Spleen (tissue), 11 donors: ENCODE results near the gene EFEMP2. TPM values are rescaled to one million over a fixed set of nuclear protein-coding genes. Genes with fewer than 3 reads are reported as not detected.

Source experiments
- DNase-seq: peaks from one replicate; pipeline ENCODE4 v3.0.0-alpha.2; 2020
- H3K27ac ChIP-seq, 8 donors: fragments of 200-600 bp; sonication (generic) in 7 of 8; 1 replicate in 4 of 8; 2 replicates in 4 of 8; pipeline versions ENCODE4 v1.5.0 to v1.8.0; 2016 to 2021; ENCODE audit warnings: inconsistent platforms in 4 of 8, mild to moderate bottlenecking in 4 of 8, moderate library complexity in 1 of 8
- H3K27me3 ChIP-seq, 7 donors: fragments of 200-600 bp; sonication (generic) in 6 of 7; replicated peaks in 1 of 7; 1 replicate in 4 of 7; 2 replicates in 3 of 7; pipeline versions ENCODE4 v1.5.0 to v1.8.0; 2016 to 2021; ENCODE audit warnings: inconsistent platforms in 3 of 7, mild to moderate bottlenecking in 1 of 7
- H3K36me3 ChIP-seq, 6 donors: fragments of 200-600 bp; sonication (generic) in 5 of 6; 1 replicate in 4 of 6; 2 replicates in 2 of 6; pipeline versions ENCODE4 v1.5.0 to v1.8.0; 2016 to 2021; ENCODE audit warnings: inconsistent platforms in 2 of 6
- H3K4me1 ChIP-seq, 6 donors: fragments of 200-600 bp; sonication (generic) in 5 of 6; 1 replicate in 3 of 6; 2 replicates in 3 of 6; pipeline versions ENCODE4 v1.5.0 to v1.8.0; 2016 to 2021; ENCODE audit warnings: inconsistent platforms in 3 of 6
- H3K4me3 ChIP-seq, 8 donors: fragments of 200-600 bp; sonication (generic) in 7 of 8; 1 replicate in 4 of 8; 2 replicates in 4 of 8; pipeline versions ENCODE4 v1.5.0 to v1.8.0; 2016 to 2021; ENCODE audit warnings: inconsistent platforms in 4 of 8, mild to moderate bottlenecking in 4 of 8, moderate library complexity in 2 of 8
- H3K9me3 ChIP-seq, 8 donors: fragments of 200-600 bp; sonication (generic) in 7 of 8; 1 replicate in 4 of 8; 2 replicates in 4 of 8; pipeline versions ENCODE4 v1.5.0 to v1.8.0; 2016 to 2021; ENCODE audit warnings: inconsistent platforms in 4 of 8
- CTCF ChIP-seq, 11 experiments: fragments of 200-600 bp in 7 of 11; fragments of 450-650 bp in 4 of 11; sonication (generic) in 4 of 11; IDR thresholded peaks in 8 of 11; conservative IDR thresholded peaks in 3 of 11; 1 replicate in 7 of 11; 2 replicates in 4 of 11; pipeline versions ENCODE4 v1.4.0 to v1.8.0; 2016 to 2021; ENCODE audit warnings: antibody characterized with exemption in 11 of 11, inconsistent platforms in 4 of 11, mild to moderate bottlenecking in 1 of 11
- POLR2A ChIP-seq, 3 donors: fragments of 450-650 bp; IDR thresholded peaks; one replicate each; pipeline ENCODE4 v1.5.1; 2017; ENCODE audit warnings: antibody characterized with exemption in 3 of 3, mild to moderate bottlenecking in 1 of 3
- POLR2AphosphoS5 ChIP-seq, 3 donors: sonication (generic); formaldehyde crosslinking; IDR thresholded peaks; one replicate each; pipeline ENCODE4 v1.5.1; 2017; ENCODE audit warnings: antibody characterized with exemption in 3 of 3
- WGBS, 5 donors: extraction: QIAGEN DNeasy Blood & Tissue Kit in 3 of 5; methylation state at CpG; one replicate each; pipeline versions ENCODE4 v1.1.5 to v1.1.7; 2013 to 2018; 5-methylcytosine and 5-hydroxymethylcytosine counted together
- intact Hi-C: fragments of 100-400 bp; cut with DNase I; formaldehyde crosslinking; loops from one replicate; pipeline ENCODE4 v1.15.0; 2023; ENCODE audit warnings: low total_unique reads
- polyA plus RNA-seq, 3 donors: library from polyadenylated mRNA; stranded (reverse); fragments of 200-250 nt; gene quantifications; one replicate each; pipeline ENCODE4 v1.2.1, GENCODE V29; 2013
- total RNA-seq, 7 donors: library from RNA; depleted of rRNA in 3 of 7; stranded (reverse); fragments of >200 nt in 3 of 7; fragmentation: NEBNext Ultra II Directional in 4 of 7; extraction: Animal tissue kit (Norgen Biotek cat#: 25700) in 4 of 7; gene quantifications; one replicate each; pipeline versions ENCODE4 v1.1.0 to v1.2.1, GENCODE V29; 2016 to 2021
- donor health status: healthy with polysubstance abuse.
- donor health status: DM: no; HTN: no; CAD: no; lungs with moderate emphysema.
- donor health status: DM: no; HTN: no; CAD: no.
- donor health status: Bipolar disorder and iron deficiency.
- donor health status: healthy.
- donor health status: DM: no; HTN: no; CAD: no.
- donor health status: DM: yes; HTN: yes; CAD: no.

The EFEMP2 gene
- total and polyA plus RNA-seq, 10 donors = 21.0 to 53.5 (median 38.2) TPM

GRCh38 chr11:65866509-65867283 is 5.9 kb downstream of the EFEMP2 start:
- peak overlapping the region in 1 of 8 donors; percentile 2 for H3K27ac ChIP-seq
- intact Hi-C loops = no loop called here
- no peaks in the 10 kb centered on the region for H3K27me3 ChIP-seq
- TF ChIP-seq CTCF (IDR thresholded peaks at IDR 0.05 in 8 of 11, conservative IDR thresholded peaks at IDR 0.05 in 3 of 11) (no peak), POLR2AphosphoS5 (IDR thresholded peaks at IDR 0.05) (peak in 2 of 3 donors; percentile 34 to 60)
- no peak overlapping the region for H3K4me3 ChIP-seq
- WGBS, 5 donors = 87 to 91% (median 90%) methylated on average over 14 to 21 of the region's 21 CpGs
- H3K36me3 ChIP-seq = peaks cover 5 to 68% (median 55%) of the 10 kb centered on the region in 6 donors
- peak; percentile 75 for DNase-seq
- peaks cover 14 to 75% (median 41%) of the 10 kb centered on the region in 6 donors for H3K4me1 ChIP-seq
- no peaks in the 10 kb centered on the region for H3K9me3 ChIP-seq

DNA sequence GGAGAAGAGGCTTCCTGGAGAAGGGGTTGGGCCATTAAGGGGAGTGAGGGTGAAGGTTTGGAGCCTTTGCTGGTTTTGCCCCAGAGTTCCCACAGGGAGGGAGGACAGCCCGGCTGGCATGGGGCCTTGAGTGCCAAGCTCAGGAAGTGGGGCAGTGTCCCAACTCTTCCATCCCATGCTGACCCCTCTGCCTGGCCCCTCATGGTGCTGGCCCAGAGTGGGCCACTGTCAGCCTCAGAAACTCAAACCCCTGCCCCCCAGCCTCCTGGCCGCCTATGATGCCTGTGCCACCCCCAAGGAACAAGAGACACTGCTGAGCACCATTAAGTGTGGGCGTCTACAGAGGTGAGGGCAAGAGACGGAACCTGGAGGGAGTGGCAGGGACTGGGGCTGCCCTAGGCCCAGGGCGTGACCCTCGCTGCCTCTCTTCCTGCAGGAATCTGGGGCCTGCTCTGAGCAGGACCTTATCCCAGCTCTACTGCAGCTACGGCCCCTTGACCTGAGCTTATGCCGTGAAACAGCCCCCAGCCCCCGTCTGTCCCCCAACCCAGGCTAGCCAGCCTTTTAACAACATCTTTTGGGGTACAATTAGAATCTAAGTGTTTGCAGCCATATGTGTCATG is 6.9 kb downstream of the EFEMP2 start:
- Histone ChIP-seq H3K36me3 (peaks cover 5 to 70% (median 57%) of the 10 kb centered on the region in 6 donors), H3K4me3 (no peak overlapping the region), H3K27ac (no peak overlapping the region), H3K9me3 (no peaks in the 10 kb centered on the region), H3K4me1 (peaks cover 17 to 75% (median 39%) of the 10 kb centered on the region in 6 donors), H3K27me3 (no peaks in the 10 kb centered on the region)
- intact Hi-C loops = no loop called here
- TF ChIP-seq POLR2AphosphoS5 (IDR thresholded peaks at IDR 0.05) = peak in 1 of 3 donors; percentile 14
- TF ChIP-seq POLR2A (IDR thresholded peaks at IDR 0.05) = no peak
- DNase-seq = no peak
- 84 to 92% (median 88%) methylated on average over 9 of the region's 9 CpGs for WGBS, 5 donors

DNA sequence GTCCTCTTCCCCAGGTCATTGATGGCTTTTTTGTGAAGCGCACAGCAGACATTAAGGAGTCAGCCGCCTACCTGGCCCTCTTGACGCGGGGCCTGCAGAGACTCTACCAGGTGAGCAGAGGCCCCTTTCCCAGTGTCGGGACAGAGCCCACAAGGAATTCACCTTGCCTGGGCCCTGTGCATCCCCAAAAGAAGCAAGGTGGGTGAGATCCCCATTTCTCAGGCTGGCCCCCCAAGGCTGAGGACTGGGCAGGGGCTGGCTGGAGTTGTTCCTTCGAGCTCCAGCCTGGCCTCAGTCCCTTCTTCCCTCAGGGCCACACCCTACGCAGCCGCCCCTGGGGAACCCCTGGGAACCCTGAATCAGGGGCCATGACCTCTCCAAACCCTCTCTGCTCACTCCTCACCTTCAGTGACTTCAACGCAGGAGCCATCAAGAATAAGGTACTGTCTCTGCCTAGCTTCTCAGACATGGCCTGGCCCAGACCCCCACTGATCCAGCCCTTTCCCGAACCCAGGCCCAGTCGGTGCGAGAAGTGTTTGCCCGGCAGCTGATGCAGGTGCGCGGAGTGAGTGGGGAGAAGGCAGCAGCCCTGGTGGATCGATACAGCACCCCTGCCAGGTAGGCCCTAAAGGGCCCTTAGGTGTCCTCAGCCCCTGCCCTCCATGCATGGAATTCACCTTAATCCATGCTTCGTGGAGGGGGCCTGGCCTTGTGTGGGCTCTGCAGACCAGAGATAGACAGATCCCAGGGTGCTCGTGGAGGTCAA is 7.7 kb downstream of the EFEMP2 start:
- Histone ChIP-seq H3K27me3 (no peaks in the 10 kb centered on the region), H3K9me3 (no peaks in the 10 kb centered on the region), H3K36me3 (peaks cover 5 to 70% (median 57%) of the 10 kb centered on the region in 6 donors), H3K4me3 (no peak overlapping the region), H3K4me1 (peaks cover 15 to 71% (median 35%) of the 10 kb centered on the region in 6 donors), H3K27ac (no peak overlapping the region)
- no peak for TF ChIP-seq POLR2AphosphoS5 (IDR thresholded peaks at IDR 0.05)
- no peak for TF ChIP-seq POLR2A (IDR thresholded peaks at IDR 0.05)
- intact Hi-C loops = no loop called here
- WGBS, 5 donors = 87 to 93% (median 88%) methylated on average over 14 to 18 of the region's 18 CpGs
- peak; percentile 74 for DNase-seq

GRCh38 chr11:65863889-65864705 is 8.5 kb downstream of the EFEMP2 start:
- DNase-seq = peak; percentile 69
- no peak overlapping the region for H3K27ac ChIP-seq
- peaks cover 15 to 71% (median 39%) of the 10 kb centered on the region in 6 donors for H3K4me1 ChIP-seq
- H3K4me3 ChIP-seq = no peak overlapping the region
- no peaks in the 10 kb centered on the region for H3K27me3 ChIP-seq
- 83 to 96% (median 87%) methylated on average over 10 to 12 of the region's 12 CpGs for WGBS, 5 donors
- no peak for TF ChIP-seq POLR2A (IDR thresholded peaks at IDR 0.05)
- peak in 2 of 3 donors; percentile 10 to 38 for TF ChIP-seq POLR2AphosphoS5 (IDR thresholded peaks at IDR 0.05)
- peaks cover 5 to 70% (median 57%) of the 10 kb centered on the region in 6 donors for H3K36me3 ChIP-seq
- intact Hi-C loops = no loop called here
- H3K9me3 ChIP-seq = no peaks in the 10 kb centered on the region
